ENCODE measurements around the gene LIPJ. TPM values are rescaled to one million over a fixed set of nuclear protein-coding genes. Genes with fewer than 3 reads are reported as not detected.

LIPJ gene
- total RNA-seq, 1 experiment from 2014 or later = not detected

DNA sequence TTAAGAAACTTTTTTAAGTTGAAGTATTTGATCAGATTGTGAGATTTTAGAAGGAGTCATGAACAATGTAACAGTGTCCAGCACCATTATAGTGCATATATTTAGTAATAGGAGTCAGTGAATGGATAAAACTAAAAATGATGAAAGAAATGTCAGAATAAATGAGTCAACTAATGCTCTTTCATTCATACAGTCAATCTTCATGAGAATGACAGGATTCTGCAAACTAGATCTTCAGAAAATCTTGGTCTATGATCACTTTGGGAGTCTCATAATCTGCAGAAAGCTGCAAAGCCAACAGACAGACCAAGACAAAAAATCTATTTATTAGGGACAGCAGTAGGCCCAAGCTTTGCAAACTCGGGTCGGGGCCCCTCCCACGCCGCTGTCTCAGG lies 4.2 kb upstream of the LIPJ start:
- H2BK12ac ChIP-seq (ENCODE audit: insufficient read length, low read depth, low read length) = no peak overlapping the region
- no peak overlapping the region for H4K91ac ChIP-seq (ENCODE audit: insufficient read length, low read depth, low read length)
- no peaks in the 10 kb centered on the region for H3K9me3 ChIP-seq (ENCODE audit: control insufficient read depth, low read depth, low read length)
- no peak overlapping the region for H2BK120ac ChIP-seq (ENCODE audit: low read depth, low read length, poor library complexity, severe bottlenecking)
- no peak overlapping the region for H2AK5ac ChIP-seq (ENCODE audit: insufficient read length, low read length)
- no peak overlapping the region for H4K8ac ChIP-seq (replicated peaks; ENCODE audit: insufficient read length, low read depth, low read length)
- no peaks in the 10 kb centered on the region for H3K79me1 ChIP-seq (ENCODE audit: insufficient read depth, low read depth, low read length, poor library complexity, severe bottlenecking)
- H3K23me2 ChIP-seq (ENCODE audit: insufficient read length, low read depth, low read length, poor library complexity, severe bottlenecking) = no peaks in the 10 kb centered on the region
- TF ChIP-seq, protein P1, sequence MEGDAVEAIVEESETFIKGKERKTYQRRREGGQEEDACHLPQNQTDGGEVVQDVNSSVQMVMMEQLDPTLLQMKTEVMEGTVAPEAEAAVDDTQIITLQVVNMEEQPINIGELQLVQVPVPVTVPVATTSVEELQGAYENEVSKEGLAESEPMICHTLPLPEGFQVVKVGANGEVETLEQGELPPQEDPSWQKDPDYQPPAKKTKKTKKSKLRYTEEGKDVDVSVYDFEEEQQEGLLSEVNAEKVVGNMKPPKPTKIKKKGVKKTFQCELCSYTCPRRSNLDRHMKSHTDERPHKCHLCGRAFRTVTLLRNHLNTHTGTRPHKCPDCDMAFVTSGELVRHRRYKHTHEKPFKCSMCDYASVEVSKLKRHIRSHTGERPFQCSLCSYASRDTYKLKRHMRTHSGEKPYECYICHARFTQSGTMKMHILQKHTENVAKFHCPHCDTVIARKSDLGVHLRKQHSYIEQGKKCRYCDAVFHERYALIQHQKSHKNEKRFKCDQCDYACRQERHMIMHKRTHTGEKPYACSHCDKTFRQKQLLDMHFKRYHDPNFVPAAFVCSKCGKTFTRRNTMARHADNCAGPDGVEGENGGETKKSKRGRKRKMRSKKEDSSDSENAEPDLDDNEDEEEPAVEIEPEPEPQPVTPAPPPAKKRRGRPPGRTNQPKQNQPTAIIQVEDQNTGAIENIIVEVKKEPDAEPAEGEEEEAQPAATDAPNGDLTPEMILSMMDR (conservative IDR thresholded peaks at IDR 0.05) = no peak
- no peaks in the 10 kb centered on the region for H4K20me1 ChIP-seq (ENCODE audit: control insufficient read depth, insufficient read depth, insufficient read length)
- H2AFZ ChIP-seq (ENCODE audit: low read length) = no peak overlapping the region
- H2BK20ac ChIP-seq (ENCODE audit: low read depth, low read length, poor library complexity, severe bottlenecking) = no peak overlapping the region
- peak overlapping the region; percentile 53 for H3K4me2 ChIP-seq (ENCODE audit: insufficient read depth, insufficient read length, low read length)
- H3K4me3 Mint-ChIP-seq = peak overlapping the region; percentile 47 to 75; a peak in 4 of 5 replicates
- H2BK5ac ChIP-seq (ENCODE audit: insufficient read length, low read length) = no peak overlapping the region
- no peak overlapping the region for H3K4ac ChIP-seq (ENCODE audit: low read depth, low read length)
- no peaks in the 10 kb centered on the region for H3K9me3 Mint-ChIP-seq
- no CpG with 5 or more reads among the region's 4 CpGs for WGBS (ENCODE audit: extremely low coverage, insufficient read length, low lambda C conversion rate)
- H3T11ph ChIP-seq (ENCODE audit: low read length) = no peak overlapping the region
- H3K79me2 ChIP-seq (ENCODE audit: insufficient read depth, low read length) = no peaks in the 10 kb centered on the region
- H4K5ac ChIP-seq (ENCODE audit: insufficient read length, low read depth, low read length) = no peak overlapping the region
- H3K4me1 Mint-ChIP-seq = peaks cover 4 to 10% of the 10 kb centered on the region in 2 experiments; a peak in 3 of 4 replicates
- H2BK15ac ChIP-seq (ENCODE audit: low read depth, low read length) = no peak overlapping the region
- no peak overlapping the region for H3K14ac ChIP-seq (ENCODE audit: insufficient read depth, low read length)
- no peak overlapping the region for H3K18ac ChIP-seq (ENCODE audit: insufficient read length, low read depth, low read length)
- no peak overlapping the region for H3K56ac ChIP-seq (ENCODE audit: insufficient read length, low read depth, low read length)
- DNase-seq = no peak
- no peaks in the 10 kb centered on the region for H3K36me3 Mint-ChIP-seq (ENCODE audit: insufficient read depth in 1 of 3, low read depth in 3 of 3)
- no peak overlapping the region for H3K27ac ChIP-seq (ENCODE audit: insufficient read length, low read depth, low read length)
- H3K27ac Mint-ChIP-seq = no peak overlapping the region
- no peak overlapping the region for H3K9ac ChIP-seq (ENCODE audit: extremely low read depth, insufficient read length, low read length)
- H3K27me3 ChIP-seq (ENCODE audit: insufficient read depth, low read length) = no peaks in the 10 kb centered on the region
- H3K23ac ChIP-seq (ENCODE audit: insufficient read length, low read depth, low read length) = no peak overlapping the region
- peaks cover 17% of the 10 kb centered on the region for H3K27me3 Mint-ChIP-seq (ENCODE audit: low read depth)
- no peaks in the 10 kb centered on the region for H3K4me1 ChIP-seq (ENCODE audit: insufficient read depth, low read length)
